HuH-7 (cell line): ENCODE results near the gene AGPAT2.
A peak's percentile ranks its signal among the peaks of the same experiment; 100 is the strongest.

Experiments used
- DNase-seq: peaks from one replicate; pipeline ENCODE4 v3.0.0; 2011; ENCODE audit warnings: low spot score

The AGPAT2 gene

DNA sequence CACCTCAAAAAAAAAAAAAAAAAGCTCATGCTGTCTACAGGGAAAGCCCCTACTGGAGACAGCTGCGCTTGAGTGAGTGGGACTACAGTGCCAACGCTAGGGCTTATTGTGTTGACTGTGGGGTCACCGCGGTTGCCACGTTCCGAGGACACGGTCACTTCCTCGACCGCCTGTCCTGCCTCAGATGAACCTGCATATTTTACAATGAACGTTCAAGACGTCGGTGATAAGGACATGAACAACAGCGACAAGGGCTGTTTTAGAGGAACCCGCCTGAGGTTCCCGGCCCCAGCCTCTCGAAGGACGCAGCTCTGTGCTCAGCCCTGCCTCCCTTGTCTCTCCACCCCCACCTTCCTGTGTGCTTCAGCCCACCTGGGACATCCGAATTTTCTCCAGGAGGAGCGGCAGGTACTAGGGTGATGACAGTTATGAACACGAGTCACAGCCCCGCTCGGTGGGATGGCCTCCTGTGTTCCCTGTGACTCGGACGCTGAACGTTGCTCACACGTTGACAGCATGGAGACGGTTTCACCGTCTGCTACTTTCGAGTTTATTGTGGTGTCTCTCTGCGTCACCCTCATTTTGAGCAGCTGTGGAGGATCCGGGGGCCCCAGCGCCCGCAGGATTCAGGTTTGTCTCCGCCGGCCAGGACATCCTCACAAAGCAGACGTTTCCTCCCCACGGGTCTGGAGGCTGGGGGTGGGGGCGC is 13.9 kb upstream of the AGPAT2 start:
- DNase-seq: no peak

DNA sequence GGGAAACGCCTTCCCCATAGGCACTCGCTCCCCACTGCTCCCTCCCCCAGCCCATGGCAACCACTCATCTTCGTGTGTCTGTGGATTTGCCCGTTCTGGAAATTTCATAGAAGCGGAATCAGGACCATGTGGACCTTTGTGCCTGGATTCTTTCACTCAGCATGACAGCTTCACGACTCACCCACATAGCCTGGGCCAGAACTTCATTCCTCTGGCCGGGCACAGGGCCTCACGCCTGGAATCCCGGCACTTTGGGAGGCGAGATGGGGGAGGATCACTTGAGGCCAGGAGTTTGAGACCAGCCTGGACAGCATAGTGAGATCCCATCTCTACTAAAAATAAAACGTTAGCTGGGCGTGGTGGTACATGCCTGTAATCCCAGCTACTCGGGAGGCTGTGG is 13.0 kb upstream of the AGPAT2 start:
- DNase-seq: no peak

DNA sequence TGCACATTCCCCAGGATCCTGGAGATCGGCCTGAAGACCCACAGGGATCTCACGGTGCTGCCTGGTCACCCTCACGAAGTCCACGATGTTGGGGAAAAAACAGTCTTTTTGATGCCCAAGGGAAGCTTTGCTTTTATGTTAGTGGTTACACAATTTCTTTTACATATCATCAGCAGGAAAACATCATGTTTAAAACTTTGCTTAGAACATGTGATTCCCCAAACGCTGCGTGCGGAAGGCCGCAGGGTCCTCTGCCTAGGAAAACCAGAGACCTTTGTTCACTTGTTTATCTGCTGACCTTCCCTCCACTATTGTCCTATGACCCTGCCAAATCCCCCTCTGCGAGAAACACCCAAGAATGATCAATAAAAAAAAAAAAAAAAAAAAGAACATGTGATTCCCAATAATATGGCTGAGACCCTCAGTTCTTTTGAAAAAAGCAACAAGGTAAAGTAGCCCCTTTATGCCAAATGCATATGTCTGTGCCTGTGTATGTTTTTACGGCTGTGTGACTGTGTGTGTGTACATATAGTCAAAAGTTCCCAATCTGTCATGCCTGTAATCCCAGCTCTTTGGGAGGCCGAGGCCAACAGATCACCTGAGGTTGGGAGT is 11.5 kb upstream of the AGPAT2 start:
- DNase-seq: no peak

- DNase-seq: peak; percentile 81
Measured at GRCh38 chr9:136697821-136698526, 10.7 kb upstream of the AGPAT2 start.

DNA sequence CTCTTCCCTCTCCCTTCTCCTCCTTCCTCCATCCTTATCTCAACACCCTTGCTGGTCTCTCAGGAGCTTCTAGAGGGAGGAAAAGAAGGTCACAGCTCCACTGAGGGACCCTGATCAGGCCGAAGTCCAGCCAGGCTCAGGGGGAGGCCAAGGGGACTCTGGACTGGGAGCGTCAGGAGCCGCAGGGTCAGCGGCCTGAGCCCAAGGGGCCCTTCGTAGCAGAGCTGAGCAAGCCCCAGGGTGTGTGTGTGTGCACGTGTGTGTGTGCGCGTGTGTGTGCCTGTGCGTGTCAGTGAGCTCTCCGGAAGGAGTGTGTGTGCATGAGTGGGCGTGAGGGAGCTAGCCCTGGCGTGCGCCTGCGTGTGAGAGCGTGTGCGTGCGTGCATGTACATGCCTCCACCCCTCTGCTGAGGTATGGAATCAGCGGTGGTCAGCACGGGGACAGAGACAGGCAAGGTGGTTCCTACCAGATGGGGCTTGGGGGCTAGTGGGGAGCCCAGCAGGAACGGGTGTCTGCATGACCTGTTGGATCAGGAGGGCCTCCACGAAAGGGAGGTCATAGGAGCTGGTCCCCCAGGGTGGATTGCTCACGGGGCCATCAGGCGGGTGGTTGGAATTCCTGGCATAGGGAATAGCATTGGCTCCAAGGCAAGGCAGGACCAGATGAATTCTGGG is 10.0 kb upstream of the AGPAT2 start:
- DNase-seq: peak; percentile 65

DNA sequence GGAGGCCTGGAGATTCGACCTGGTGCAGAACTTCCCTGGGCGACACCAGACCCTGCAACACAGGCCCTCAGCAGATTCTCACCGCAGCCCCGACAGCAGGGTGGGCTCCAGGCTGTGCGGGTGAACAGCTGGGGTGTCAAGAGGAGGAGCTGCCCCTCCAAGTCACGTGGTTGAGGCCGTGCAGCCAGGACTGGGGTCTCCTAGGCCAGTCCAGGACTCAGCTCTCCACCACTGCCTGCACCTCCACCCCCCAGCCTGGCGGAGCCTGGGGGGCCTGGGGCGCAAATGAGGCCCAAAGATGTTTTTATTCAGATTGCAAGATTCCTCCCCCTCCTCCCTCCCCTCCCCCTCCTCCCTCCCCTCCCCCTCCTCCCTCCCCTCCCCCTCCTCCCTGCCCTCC is 9.2 kb upstream of the AGPAT2 start:
- no peak for DNase-seq

DNA sequence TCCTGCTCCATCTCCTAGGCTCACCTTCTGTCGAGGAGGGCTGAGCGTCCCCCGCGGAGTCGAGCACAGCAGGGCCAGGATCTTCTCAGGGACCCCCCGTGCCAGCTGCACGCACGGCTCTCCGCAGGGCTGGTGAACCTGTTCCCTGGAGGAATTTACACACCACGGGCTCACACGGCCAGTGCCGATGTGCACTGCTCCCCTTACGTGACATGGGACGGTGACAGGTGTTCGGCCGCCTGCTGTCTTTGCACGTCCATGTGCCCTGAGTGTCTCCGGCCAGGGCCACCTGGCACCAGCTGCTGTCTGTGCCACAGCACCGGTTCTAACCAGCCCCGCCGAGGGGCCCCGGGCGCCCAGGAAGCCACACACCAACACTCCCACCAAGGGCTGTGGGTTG is 8.7 kb upstream of the AGPAT2 start:
- DNase-seq: no peak

DNA sequence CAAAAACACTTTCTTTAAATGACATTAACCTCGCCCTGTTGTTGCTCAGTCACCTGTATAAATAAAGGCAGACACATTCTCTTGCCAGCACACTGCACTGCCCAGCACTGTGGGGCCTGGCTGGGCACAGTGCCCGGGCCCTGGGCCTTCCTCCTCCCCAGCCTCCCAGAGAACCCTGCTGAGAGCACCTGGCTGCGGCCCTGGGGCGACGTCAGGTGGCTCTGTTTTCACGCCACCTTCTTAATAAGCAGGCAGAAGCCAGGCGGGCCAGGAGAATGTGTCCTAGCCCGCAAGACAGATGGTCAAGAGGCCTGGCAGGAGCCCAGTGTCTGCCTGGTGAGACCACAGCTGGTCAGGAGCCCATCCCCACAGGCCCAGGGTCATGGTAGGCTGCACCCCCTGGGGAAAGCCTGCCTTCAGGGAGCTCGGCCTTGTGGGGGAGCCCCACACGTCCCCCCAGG is 8.2 kb upstream of the AGPAT2 start:
- no peak for DNase-seq

- no peak for DNase-seq
Measured at GRCh38 chr9:136694872-136695247, 7.6 kb upstream of the AGPAT2 start.

DNA sequence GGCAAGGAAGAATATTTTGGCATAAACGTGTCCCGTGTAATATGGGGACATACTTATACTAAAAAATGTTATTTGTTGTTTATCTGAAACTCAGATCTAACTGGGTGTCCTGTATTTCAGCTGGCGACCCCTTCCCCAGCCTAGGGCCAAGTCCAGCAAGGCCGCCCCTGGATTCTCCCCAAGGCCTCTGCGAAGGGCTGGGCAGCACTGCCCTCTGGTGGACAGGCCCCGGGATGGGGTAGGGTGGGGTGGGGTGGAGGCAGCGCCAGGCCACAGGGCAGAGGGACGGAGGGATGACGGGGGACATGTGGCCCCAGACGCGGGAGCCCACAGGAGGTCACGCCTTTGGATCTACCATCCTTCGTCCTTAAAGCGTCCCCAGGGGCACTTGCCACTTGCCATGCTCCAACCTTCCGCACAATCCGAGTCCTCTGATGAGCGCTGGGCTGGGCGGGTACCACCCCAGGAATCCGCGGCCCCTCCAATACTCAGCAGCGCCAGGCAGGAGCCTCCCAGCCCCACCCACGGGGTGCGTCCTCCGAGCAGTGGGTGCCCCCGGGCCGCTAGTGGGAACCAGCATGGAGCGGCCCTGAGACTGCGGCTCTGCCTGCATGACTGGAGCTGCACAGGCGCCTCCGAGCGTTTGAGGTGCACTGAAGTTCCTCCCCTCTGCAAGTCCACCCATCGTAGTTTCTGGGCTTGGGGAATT is 7.1 kb upstream of the AGPAT2 start:
- peak; percentile 97 for DNase-seq

DNA sequence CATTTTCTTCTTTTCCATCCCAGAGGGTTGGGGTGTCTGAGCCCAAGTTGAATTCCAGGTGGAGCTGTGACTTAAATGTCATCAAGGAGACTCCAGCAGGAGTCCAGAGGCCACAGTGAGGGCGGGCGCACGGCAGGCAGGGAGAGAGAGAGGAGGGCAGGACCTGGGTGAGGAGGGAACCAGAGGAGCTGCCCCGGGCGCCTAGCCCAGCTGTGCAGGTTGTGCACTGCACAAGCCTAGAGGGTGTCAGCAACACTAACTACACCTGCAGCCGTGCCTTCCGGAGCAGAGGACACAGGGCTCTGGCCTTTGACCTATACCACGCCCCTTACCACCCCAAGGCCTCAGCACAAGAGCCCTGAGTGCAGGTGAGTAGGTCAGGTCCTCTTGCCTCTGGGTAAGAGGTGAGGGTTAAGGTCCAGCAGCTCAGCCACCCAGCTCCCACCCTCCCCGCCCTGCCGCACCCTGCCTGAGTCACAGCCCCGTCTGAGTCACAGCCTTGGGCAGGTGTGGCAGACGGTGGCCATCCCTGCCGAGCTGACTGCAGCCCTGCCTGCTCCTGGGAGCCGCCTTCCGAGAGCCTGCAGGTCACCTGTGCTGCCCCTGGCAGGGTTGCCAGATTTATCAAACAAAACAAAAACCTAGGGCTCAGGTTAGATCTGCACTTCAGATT is 6.4 kb upstream of the AGPAT2 start:
- peak; percentile 92 for DNase-seq

DNA sequence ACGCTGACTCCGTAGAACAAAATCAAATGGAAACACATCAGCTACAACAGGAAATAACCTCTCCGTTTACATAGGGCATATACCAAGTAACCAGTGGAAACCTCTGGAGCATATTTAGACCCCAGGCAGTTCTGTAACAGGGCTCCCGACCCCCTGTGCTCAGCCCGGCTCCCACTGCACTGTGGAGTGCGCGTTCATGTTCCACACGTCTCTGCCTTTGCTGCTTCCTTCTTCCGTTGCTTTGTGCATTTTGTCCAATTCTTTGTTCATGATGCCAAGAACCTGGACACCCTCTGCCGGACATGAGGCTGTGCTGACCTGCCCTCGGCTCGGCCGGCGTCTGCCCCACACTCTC is 5.9 kb upstream of the AGPAT2 start:
- no peak for DNase-seq

DNA sequence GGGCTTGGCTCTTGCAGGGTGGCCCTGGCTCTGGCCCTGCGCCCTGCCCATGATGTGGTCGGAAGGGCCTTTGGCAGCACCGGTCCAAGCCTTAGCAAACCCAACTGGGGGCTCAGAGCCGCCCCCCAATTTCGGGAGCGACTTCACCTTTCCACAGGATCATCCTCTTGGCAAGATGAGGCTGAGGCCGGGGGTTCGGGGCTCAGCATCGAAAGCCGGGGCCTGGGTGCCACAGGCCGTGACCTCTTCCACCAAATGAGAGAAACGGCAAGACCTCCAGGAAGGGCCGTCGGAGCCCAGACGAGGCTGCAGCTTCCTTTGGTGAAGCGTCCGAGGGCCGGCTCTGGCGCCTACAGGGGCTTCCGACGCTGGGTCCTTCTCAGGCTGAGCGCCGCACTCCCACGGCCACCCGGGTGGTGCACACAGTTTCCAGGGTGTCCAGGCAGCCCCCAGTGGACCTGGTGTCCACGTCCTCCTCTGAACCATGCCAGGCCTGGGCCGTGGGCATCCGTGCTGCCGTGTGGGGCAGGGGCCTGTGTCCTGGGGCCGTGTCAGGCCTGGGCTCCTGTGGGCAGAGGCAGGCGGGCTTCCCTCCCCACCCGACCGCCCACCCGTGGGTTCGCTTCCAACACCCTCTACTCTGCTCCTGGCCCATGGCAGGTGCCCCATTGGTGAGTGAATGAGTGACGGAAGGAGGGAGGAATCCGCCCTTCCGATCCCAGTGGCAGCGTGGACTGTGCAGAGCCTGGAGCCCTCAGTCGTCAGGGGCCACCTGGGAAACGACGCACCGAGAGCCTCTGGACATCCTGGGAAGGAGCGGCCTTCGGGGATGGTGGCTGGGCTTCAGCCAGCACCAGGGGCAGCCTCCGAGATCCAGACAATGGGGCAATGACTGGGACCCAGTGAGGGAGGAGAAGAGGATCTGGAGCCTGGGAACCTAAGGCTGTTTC is 5.2 kb upstream of the AGPAT2 start:
- DNase-seq: no peak

GRCh38 chr9:136691316-136692184 is 4.3 kb upstream of the AGPAT2 start:
- no peak for DNase-seq

- no peak for DNase-seq
Measured at GRCh38 chr9:136690806-136691261, 3.6 kb upstream of the AGPAT2 start.

DNA sequence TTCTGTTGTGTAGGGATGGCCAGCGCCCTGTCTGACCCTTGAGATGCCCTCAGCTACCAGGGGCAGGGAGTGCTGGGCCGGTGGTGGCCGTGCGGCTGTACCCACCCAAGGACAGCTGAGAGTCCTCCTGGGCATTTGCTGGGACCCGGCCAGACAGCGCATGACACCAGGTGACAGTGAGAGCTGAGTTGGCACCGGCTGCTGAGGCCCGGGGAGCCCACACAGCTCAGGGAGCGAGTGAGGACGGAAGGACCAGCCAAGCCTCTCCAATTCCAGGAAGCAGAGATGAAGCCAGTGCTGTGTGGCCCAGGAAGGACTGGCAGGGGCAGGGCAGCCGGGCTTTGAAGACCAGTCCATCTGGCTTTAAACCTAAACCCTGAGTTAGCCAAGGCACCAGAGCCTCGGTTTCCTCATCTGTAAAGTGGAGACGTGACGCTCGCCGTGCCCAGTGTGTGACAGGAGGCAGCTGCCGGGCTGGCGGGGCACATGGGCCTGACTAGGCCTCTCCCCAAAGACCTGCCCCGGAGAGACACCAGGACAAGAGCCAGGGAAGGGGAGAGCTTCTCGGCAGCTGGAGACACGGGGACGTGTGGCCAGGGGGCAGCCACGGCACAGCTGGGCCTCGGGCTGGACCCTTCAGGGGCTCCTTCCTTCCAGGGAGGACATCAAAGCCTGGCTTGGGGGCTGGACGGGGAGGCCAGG is 3.0 kb upstream of the AGPAT2 start:
- DNase-seq: no peak

- DNase-seq: no peak
Measured at GRCh38 chr9:136689108-136689460, 1.8 kb upstream of the AGPAT2 start.

DNA sequence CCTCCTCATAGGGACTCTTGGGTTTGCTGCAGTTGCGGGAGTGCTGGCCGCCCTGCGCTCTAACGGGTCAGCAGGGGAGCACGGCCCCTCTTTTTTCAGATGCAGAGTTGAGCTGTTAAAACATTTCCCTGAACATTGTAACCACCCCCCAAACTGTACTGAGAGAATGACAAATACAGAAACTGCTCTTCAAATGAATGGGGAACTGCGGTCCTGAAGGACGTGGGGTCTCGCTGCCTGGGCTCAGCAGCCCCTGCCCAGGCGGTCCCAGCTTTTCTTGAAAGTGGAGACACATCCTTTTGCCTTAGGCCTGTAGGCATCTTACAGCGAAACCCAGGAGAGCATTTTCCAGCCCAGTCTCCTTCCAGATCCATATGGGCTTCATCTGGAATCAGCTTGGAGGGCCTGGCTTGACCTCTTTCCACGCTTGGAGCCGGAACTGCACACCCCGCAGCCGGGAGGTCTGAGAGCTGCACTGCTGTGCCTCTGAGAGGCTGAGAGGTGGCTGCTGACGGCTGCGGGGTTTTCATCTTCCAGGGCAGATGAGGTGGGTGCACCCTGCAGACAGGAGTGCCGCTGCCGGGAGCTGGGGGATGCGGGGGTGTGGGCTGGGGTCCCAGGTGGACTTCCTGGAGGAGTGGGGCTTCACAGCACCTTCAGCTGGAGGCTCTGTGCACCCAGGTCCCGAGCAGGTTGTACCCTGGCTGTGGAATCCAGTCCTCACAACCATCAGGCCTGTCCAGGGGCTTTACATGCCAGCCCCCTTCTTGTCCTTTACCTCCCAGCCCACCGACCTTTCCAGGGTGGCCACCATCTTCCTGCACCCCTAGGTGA is 1.2 kb upstream of the AGPAT2 start:
- no peak for DNase-seq
